ENCODE measurements around the gene SLC39A5. TPM values are rescaled to one million over a fixed set of nuclear protein-coding genes. Genes with fewer than 3 reads are reported as not detected.

Gene SLC39A5
- total RNA-seq, 4 donors from 2014 or later = not detected

- H3K36me3 ChIP-seq = peaks cover 10 to 14% of the 10 kb centered on the region in 2 donors
- 0 to 1% methylated on average over 21 to 36 of the region's 93 CpGs for WGBS, 2 donors
- peak within 1 kb of the TSS; percentile 62 to 94 (median 77) for H3K4me3 ChIP-seq (replicated peaks in 1 of 3)
- DNase-seq = peak; percentile 86 to 88
- intact Hi-C loops (cut with DNase I) = loop anchor here (2.0 kb wide), 1 partner anchor 69 kb away; no protein-coding TSS in a partner anchor
- H3K9me3 ChIP-seq = no peaks in the 10 kb centered on the region
- H3K27ac ChIP-seq = peak within 1 kb of the TSS; percentile 85 to 99 (median 98)
- peak; percentile 20 to 93 (median 70) for TF ChIP-seq CTCF (IDR thresholded peaks at IDR 0.05)
- TF ChIP-seq POLR2A (IDR thresholded peaks at IDR 0.05) = peak in 1 of 2 donors; percentile 55
- no peaks in the 10 kb centered on the region for H3K27me3 ChIP-seq
- peaks cover 14 to 22% of the 10 kb centered on the region in 2 donors for H3K4me1 ChIP-seq
Observed at GRCh38 chr12:56189099-56189917, 40.5 kb upstream of the SLC39A5 start, which contains the start of gene SMARCC2. TSS of gene SMARCC2 (minus strand) at chr12:56189483. CDS start at chr12:56189461, 22 bp downstream.

GRCh38 chr12:56189918-56190694, 39.7 kb upstream of the SLC39A5 start:
- DNase-seq = peak; percentile 86 to 88
- 1% methylated on average over 42 of the region's 42 CpGs for WGBS, 2 donors
- Histone ChIP-seq H3K36me3 (peaks cover 2 to 7% of the 10 kb centered on the region in 2 donors), H3K27ac (peak overlapping the region; percentile 84 to 99 (median 98)), H3K4me3 (replicated peaks in 1 of 3) (peak overlapping the region; percentile 14 to 94 (median 77)), H3K4me1 (peaks cover 14 to 22% of the 10 kb centered on the region in 2 donors), H3K27me3 (no peaks in the 10 kb centered on the region), H3K9me3 (no peaks in the 10 kb centered on the region)
- intact Hi-C loops (cut with DNase I) = loop anchor here (2.0 kb wide), 1 partner anchor 69 kb away; no protein-coding TSS in a partner anchor
- TF ChIP-seq CTCF (IDR thresholded peaks at IDR 0.05) (peak in 1 of 6 experiments; percentile 16), POLR2A (IDR thresholded peaks at IDR 0.05) (peak in 1 of 2 donors; percentile 35)

GRCh38 chr12:56190695-56191155, 39.1 kb upstream of the SLC39A5 start:
- TF ChIP-seq POLR2A (IDR thresholded peaks at IDR 0.05) = no peak
- no peak for TF ChIP-seq CTCF (IDR thresholded peaks at IDR 0.05)
- DNase-seq = no peak
- Histone ChIP-seq H3K9me3 (no peaks in the 10 kb centered on the region), H3K36me3 (peaks cover 0 to under 1% of the 10 kb centered on the region in 2 donors), H3K27ac (peak overlapping the region; percentile 84 to 99 (median 98)), H3K4me3 (replicated peaks in 1 of 3) (peak overlapping the region; percentile 14 to 94 (median 77)), H3K4me1 (peaks cover 14 to 22% of the 10 kb centered on the region in 2 donors), H3K27me3 (no peaks in the 10 kb centered on the region)
- intact Hi-C loops (cut with DNase I) = no loop called here
- WGBS, 2 donors = 28 to 30% methylated on average over 9 of the region's 9 CpGs

GRCh38 chr12:56192582-56192981, 37.3 kb upstream of the SLC39A5 start:
- Histone ChIP-seq H3K4me1 (peaks cover 7 to 21% of the 10 kb centered on the region in 2 donors), H3K27me3 (no peaks in the 10 kb centered on the region), H3K4me3 (replicated peaks in 1 of 3) (no peak overlapping the region), H3K27ac (no peak overlapping the region), H3K36me3 (no peaks in the 10 kb centered on the region), H3K9me3 (no peaks in the 10 kb centered on the region)
- TF ChIP-seq POLR2A (IDR thresholded peaks at IDR 0.05) (no peak), CTCF (IDR thresholded peaks at IDR 0.05) (no peak)
- DNase-seq = no peak
- intact Hi-C loops (cut with DNase I) = loop anchor here (2.0 kb wide), 1 partner anchor 32 kb away; the partner anchor contains the start of gene NABP2
